Measurements from ENCODE around the gene AFF1.

AFF1 gene, protein sequence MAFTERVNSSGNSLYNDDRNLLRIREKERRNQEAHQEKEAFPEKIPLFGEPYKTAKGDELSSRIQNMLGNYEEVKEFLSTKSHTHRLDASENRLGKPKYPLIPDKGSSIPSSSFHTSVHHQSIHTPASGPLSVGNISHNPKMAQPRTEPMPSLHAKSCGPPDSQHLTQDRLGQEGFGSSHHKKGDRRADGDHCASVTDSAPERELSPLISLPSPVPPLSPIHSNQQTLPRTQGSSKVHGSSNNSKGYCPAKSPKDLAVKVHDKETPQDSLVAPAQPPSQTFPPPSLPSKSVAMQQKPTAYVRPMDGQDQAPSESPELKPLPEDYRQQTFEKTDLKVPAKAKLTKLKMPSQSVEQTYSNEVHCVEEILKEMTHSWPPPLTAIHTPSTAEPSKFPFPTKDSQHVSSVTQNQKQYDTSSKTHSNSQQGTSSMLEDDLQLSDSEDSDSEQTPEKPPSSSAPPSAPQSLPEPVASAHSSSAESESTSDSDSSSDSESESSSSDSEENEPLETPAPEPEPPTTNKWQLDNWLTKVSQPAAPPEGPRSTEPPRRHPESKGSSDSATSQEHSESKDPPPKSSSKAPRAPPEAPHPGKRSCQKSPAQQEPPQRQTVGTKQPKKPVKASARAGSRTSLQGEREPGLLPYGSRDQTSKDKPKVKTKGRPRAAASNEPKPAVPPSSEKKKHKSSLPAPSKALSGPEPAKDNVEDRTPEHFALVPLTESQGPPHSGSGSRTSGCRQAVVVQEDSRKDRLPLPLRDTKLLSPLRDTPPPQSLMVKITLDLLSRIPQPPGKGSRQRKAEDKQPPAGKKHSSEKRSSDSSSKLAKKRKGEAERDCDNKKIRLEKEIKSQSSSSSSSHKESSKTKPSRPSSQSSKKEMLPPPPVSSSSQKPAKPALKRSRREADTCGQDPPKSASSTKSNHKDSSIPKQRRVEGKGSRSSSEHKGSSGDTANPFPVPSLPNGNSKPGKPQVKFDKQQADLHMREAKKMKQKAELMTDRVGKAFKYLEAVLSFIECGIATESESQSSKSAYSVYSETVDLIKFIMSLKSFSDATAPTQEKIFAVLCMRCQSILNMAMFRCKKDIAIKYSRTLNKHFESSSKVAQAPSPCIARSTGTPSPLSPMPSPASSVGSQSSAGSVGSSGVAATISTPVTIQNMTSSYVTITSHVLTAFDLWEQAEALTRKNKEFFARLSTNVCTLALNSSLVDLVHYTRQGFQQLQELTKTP

DNA sequence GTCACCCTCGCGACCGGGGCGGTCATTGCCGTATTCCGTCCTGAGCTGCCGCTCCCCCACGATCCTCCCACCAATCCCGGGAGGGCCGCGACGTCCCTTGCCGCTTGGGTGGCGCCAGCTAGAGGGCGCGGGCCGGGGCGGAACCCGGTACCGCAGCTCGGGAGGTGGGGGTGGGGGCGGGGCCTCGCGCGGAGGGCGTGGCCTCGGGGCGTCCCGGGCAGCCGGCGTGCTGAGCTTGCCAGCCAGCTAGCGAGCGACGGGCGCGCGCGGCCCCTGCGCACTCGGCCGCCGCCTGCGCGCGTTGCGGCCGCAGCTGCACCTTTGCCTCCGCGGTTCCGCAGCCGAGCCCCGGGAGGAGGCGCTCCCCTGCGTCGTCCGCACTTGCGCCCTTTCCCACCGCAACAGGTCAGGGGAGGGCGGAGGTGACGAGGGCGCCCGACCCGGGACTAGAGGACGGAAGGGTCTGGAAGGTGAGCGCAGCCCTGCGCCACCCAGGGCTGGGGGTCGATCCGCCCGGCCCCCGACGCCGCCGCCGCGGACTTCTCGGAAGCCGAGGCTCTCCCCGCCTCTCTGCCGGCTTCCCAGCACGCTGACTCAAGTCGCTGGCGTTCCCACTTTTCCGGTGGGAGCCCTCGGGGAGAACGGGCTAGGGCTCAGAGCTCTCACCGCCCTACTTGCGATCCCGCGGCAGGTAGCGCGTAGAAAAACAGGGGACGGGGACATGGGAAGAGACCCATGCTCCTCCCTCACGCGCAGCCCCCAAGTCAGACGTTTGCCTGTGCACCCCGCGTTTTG is at the start of gene AFF1:
Gene AFF1 (plus strand): TSS at position 241 of the 795 bp plus-strand sequence. CDS start 13,523 bp downstream, outside the sequence.
- DNase-seq (ENCODE audit: low spot score), result peak; percentile 92

DNA sequence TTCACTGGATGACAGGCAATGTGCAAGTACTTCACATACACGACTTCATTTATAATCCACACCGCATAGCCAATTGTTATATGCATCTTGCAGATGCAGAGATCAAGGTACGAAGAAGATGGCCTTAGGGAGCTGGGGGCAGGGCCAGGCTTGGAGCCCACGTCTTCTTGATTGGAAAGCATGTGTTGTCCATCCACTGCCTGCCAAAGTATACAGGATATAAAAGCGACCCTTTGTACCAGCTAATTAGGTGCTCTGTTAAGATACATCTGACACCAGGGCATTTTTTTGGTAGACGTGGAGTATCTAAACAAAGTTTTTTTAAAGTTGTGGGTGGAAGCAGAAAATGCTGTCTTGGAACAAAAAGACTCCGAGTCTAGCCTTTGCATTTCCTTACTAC is 44.0 kb upstream of the AFF1 start:
- no peak for DNase-seq (ENCODE audit: low spot score)

DNA sequence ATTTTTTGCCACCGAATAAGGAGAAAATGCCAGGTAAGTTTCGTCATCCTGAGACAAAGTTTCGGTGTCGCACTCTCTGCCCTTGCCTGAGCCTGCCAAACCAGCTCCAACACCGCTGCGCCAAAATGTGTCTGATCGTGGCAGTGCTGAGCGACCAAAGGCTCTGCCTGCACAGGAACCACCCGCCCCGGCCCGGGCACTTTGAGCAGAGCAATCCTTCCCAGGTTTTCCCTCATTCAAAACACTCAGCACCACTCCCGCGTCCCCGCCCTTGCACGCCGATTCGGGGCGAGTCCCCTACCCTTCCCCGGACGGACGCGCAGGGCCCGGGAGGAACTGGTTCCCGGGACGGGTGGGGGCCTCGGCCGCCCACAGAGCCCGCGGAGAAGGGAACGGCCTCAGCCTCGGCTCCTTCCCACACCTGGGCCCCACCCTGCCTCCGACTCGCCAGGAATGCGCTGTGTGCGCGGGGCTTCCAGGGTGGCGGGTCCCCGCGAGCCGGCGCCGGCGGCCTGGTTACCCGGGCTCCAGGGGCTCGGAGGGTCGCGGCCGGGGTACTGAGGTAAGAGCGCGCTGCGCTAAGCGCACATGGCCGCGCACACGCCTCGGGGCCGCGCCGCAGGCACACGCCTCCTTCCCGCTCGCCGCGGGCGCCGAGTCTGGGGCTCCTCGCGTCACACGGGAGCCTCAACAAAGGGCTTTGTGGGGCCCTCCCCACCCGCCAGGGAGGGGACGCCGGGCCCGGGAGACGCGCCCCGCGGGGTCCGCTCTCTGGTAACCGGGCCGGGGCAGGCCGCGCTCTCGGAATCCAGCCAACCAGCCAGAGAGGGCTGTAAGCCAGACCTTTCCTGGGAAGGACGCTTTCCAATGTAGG is 42.8 kb upstream of the AFF1 start, which contains the start of gene C4orf36:
Gene C4orf36 (minus strand): TSS at position 661 of the 874 bp plus-strand sequence. CDS start 902 bp downstream, outside the sequence.
- DNase-seq (ENCODE audit: low spot score), result no peak

DNA sequence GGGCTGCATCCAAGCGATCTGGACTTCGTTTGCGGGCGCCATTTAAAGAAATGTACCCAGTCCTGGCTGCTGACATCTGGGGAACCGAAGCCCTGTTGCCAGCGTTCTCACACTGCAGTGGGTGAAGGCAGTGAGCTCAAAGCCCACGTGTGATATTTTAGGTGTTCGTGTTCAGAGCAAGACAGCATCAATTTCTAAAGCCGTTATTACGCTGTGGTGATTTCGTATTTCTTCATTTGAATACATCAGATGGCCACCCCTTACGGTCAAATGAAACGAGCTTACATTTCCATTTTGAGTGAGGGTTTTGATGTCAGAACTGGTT is 42.2 kb upstream of the AFF1 start:
- no peak for DNase-seq (ENCODE audit: low spot score)

DNA sequence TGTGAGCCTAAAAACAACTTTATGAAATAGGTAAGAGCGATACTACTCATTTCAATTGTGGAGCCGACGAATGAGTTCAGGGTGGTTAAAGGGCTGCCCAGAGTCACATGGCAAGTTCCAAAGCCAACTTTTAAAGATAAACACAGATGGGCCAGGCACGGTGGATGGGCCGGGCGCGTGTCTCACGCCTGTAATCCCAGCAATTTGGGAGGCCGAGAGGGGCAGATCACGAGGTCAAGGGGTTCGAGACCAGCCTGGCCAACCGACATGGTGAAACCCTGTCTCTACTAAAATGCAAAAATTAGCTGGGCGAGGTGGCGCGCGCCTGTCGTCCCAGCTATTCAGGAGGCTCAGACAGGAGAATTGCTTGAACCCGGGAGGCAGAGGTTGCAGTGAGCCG is 41.7 kb upstream of the AFF1 start:
- no peak for DNase-seq (ENCODE audit: low spot score)

DNA sequence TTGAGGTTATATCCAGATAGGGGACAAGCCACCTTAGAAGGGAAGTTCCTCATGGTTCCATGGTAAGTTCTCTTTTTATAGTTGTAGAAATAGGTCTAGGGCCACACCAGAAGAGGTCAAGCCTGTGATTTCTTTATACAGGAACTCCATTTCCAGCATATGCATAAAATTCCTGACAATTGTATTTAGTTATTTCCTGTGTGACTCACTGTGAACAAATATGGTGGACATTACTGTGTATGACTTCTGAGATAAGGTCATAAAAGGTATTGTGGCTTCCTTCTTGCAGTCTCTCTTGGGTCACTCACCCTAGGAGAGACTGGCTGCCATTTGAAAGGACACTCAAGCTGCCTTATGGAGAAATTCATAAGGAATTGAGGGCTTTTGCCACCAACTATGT is 40.4 kb upstream of the AFF1 start:
- no peak for DNase-seq (ENCODE audit: low spot score)

DNA sequence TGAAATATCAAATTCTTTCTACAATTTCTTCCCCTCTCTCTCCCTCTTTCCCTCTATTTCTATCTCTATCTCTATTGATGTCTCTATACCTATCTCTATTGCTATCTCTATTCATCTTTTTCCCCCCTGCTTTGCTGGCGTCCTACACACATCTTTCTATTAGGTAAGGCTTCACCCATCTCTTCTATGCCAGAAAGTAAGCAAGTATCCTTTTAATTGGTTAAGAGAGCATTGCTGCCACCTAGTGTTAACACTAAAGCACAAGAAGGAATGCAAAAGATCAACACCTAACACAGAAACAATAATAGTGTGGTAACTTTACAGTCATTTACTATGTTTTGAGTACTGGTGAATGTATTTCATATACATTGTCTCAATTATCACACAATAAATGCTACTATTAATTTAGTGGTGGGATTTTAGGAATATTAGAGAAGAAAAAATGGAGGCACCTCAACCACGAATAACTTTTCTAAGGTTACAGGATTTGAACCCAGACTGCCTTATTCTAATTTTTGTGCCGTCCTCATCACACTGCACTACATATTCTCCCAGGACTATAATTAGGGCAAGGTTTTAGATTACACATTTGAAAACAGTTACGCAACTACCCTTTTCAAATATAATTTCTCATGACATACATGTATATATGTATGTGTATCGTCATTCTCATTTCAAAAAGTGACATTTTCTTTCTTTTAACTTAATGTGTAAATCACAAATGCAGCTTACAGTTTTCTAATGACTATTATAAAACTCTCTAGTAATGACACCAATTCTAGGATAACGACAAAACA is 38.9 kb upstream of the AFF1 start:
- DNase-seq (ENCODE audit: low spot score), result peak; percentile 93

DNA sequence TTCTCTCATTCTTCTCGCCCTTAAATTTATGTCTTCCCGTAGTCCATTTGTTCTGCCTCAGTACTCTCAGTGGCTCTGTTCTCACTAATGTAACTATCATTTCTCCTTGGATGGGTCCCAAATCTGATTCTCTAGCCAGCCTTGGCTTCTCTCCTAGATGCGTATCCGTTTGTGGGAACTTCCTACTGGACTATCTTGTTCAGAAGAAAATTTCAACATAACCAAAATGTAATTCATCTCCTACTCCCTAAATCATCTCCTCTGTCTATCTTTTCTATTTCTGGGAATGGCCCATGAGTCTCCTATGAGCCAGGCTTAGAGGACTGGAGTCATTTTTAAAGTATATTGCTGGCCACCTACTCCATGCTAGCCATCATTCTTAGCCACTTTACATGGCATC is 38.2 kb upstream of the AFF1 start:
- DNase-seq (ENCODE audit: low spot score), result no peak

DNA sequence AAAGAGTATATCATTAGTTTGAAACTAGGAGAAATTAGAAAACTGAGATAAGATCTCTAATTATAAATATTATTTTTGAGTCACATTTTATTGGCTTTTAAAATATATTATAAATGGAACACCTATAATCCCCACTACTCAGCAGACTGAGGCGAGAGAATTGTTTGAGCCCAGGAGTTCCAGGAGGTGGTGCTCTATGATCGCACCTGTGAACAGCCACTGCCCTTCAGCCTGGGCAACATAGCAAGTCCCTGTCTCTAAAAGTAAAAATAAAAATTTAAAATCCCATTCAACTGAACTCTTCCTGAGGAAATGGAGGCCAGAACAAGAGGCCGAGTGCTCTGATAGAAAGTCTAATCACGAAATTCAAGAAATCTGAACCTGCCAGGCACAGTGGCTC is 36.2 kb upstream of the AFF1 start:
- DNase-seq (ENCODE audit: low spot score), result no peak

DNA sequence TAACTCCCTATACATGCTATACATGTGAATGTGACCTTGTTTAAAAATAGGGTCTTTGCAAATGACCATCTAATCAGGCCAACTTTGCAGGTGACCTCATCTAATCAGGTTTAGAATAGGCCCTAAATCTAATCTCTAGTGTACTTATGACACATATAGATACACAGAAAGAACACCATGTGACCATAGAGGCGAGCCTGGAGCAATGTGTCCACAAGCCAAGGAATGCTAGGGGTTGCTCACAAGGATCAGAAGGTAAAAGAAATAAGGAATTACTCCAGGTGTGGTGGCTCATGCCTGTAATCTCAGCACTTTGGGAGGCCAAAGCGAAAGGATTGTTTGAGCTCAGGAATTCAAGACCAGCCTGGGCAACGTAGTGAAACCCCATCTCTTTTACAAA is 32.9 kb upstream of the AFF1 start:
- no peak for DNase-seq (ENCODE audit: low spot score)

DNA sequence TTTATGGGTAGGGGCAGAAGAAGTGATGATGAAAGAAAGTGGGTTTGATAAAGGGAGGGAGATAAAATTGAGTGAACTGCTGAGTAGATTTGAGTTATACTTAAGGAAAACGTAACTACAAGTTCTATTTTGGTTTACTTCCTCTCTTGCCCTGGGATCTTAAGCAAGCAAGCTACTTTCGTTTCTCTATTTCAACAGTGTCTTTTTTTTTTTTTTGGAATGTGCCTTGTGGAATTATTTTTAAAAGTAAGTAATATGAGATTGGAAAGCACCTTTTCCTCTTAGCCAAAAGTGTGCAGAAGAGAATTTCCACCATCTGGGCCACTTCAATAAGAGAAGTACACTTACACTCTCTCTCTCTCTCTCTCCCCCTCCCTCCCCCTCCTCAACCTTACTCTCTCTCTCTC is 26.6 kb upstream of the AFF1 start:
- DNase-seq (ENCODE audit: low spot score), result peak; percentile 71

DNA sequence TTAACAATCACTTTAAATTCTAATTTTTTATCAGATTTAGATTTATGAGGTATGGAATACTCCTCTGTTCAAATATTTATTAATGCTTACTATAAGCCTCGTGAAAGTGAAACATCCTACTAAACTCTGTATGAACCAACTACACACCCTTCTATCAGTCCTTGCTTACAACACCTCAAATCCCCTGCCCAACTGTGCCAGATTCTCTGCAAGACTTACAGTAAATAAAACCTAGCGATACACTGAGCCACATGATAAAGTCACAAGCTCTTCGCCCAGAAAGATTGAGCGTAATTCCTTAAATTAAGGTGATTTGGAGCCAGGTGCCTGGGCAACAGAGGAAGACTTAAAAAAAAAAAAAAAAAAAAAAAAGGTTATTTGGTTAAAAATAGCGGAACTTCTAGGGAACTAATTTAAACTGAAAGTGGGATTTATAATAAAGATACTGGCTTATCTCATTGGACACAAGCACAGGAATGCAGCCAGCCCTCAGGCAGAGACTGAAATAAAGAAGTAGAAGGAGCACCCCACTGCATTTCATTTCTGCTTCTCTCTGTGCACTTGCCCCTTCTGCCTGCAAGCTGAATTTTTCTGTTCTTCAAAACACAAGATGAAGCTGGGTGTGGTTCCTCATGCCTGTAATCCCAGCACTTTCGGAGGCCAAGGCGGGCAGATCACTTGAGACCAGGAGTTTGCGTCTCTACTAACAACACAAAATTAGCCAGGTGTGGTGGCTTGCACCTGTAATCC is 25.1 kb upstream of the AFF1 start:
- DNase-seq (ENCODE audit: low spot score), result peak; percentile 42

DNA sequence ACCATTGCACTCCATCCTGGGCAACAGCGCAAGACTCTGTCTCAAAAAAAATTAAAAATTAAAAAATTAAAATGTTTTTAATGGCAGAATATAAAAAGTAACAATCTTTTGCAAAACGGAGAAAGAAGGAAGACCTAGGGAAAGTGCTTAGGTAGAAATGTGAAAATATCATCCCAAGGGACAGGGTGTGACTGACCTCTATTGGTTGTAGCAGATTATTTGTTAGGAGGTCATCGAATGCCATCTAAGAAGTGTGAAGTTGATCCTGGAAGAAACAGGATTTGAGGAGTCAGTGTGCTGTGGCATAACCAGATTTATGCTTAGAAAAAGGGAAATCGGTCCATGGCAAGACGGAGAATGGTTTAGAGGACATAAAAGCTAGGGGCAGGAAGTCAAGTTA is 24.4 kb upstream of the AFF1 start:
- no peak for DNase-seq (ENCODE audit: low spot score)

DNA sequence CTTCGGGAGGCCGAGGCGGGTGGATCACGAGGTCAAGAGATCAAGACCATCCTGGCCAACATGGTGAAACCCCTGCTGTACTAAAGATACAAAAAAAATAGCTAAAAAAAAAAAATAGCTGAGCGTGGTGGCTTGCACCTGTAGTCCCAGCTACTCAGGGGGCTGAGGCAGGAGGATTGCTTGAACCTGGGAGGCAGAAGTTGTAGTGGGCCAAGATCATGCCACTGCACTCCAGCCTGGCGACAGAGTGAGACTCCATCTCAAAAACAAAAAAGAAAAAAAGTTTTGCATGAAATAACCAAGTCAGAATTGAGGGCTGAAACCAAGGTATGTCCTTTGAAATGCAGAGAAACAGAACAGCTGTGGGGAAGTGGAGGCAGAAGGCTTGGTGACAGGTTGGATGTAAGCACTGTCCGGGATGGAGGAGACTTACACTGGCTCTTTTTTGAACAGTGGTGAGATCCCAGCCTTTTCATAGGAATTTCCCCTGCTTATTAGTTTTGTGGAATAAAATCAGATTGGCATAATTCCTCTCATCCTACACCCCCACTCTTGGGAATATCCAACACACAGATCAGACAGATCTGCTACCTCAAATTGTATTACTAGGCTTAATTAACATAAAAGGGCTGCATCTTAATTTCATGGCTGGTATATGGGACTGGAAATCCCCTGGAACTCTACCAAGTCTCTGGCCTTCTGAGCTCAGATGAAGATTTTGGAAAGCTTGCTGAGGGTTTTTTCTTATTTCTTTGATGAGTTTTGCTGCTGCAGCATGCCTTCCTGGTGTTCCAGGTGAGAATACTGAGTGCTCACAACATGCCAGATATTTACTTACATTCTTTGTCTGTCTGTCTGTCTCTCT is 23.8 kb upstream of the AFF1 start:
- no peak for DNase-seq (ENCODE audit: low spot score)

DNA sequence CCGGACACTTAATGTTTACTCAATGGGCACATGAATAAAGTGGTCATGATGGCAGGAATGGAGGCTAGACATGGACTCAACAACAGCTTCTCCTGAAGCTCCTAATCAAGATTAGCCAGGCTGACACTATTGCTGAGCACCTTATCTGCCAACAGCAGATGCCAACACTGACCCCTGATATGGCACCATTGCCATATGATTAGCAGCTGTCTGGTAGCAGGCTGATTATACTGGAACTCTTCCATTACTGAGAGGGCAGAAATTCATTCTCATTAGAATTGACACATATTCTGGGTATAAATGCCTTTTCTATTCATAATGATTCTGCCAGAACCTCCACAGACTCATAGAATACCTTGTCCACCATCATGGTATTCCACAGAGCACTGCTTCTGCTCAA is 18.4 kb upstream of the AFF1 start:
- no peak for DNase-seq (ENCODE audit: low spot score)

DNA sequence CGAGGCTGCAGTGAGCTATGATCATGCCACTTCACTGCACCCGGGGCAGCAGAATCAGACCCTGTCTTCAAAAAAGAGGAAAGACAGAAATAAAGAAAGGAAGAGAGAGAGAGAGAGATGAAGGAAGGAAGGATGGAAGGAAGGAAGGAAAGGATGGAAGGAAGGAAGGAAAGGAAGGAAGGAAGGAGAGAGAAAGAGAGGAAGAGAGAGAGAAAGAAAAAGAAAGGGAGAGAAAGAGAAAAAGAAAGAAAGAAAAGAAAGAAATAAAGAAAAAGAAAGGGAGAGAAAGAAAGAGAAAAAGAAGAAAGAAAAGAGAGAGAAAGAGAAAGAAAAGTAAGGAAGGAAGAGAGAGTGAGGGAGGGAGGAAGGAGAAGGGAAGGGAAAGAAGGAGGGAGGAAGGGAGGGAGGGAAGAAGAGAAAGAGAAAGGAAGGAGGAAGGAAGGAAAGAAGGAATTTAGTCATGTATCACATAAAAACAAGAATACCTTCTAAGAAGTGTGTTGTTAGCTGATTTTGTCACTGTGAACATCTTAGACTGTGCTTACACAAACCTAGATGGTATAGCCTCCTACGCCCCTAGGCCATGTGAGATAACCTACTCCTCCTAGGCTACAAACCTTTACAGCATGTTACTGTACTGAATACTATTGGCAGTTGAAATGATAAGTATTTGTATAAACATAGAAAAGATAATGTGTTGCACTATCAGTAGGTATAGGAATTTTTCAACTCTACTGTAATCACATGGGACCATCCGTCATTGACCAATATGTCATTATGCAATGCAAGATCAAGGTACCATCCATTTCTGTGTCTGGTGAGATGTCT is 17.4 kb upstream of the AFF1 start:
- DNase-seq (ENCODE audit: low spot score), result no peak

DNA sequence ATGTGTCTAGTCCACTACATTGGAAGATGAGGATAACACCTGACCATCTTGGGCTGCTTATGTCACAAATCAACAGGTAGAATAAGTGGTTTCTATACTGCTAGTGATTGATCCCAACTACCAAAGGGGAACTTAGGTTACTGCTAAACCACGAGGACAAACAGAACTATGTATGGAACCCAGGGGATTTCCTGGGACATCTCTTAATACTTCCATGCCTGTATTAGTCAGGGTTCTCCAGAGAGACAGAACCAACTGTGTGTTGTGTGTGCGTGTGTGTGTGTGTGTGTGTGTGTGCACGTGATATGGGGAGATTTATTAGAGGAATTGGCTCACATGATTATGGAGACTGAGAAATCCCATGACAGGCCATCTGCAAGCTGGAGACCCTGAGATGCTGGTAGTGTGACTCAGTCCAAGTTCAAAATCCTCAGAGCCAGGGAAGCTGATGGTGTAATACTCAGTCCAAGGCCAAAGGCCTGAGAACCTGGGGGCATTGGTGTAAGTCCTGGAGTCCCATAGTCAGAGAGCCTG is 16.2 kb upstream of the AFF1 start:
- no peak for DNase-seq (ENCODE audit: low spot score)
